ENCODE results near the gene PGAM5. TPM values are rescaled to one million over a fixed set of nuclear protein-coding genes. Genes with fewer than 3 reads are reported as not detected.

PGAM5 gene
- total RNA-seq, 1 experiment from 2014 or later, result 112 TPM

GRCh38 chr12:132740313-132740646, 29.6 kb downstream of the PGAM5 start:
- Histone ChIP-seq H3K23ac (ENCODE audit: insufficient read length, low read depth, low read length) (no peak overlapping the region), H3K18ac (ENCODE audit: insufficient read length, low read depth, low read length) (no peak overlapping the region), H3K27ac (ENCODE audit: insufficient read length, low read depth, low read length) (no peak overlapping the region), H3K4me2 (ENCODE audit: insufficient read depth, insufficient read length, low read length) (no peak overlapping the region), H2BK20ac (ENCODE audit: low read depth, low read length, poor library complexity, severe bottlenecking) (no peak overlapping the region), H2BK12ac (ENCODE audit: insufficient read length, low read depth, low read length) (no peak overlapping the region), H4K20me1 (ENCODE audit: control insufficient read depth, insufficient read depth, insufficient read length) (no peaks in the 10 kb centered on the region), H3T11ph (ENCODE audit: low read length) (no peak overlapping the region), H2BK5ac (ENCODE audit: insufficient read length, low read length) (no peak overlapping the region), H3K27me3 (ENCODE audit: insufficient read depth, low read length) (no peaks in the 10 kb centered on the region), H2BK15ac (ENCODE audit: low read depth, low read length) (no peak overlapping the region), H4K5ac (ENCODE audit: insufficient read length, low read depth, low read length) (no peak overlapping the region), H2AK5ac (ENCODE audit: insufficient read length, low read length) (no peak overlapping the region), H3K9ac (ENCODE audit: extremely low read depth, insufficient read length, low read length) (no peak overlapping the region), H3K4ac (ENCODE audit: low read depth, low read length) (no peak overlapping the region), H3K14ac (ENCODE audit: insufficient read depth, low read length) (no peak overlapping the region), H2BK120ac (ENCODE audit: low read depth, low read length, poor library complexity, severe bottlenecking) (no peak overlapping the region), H4K8ac (replicated peaks; ENCODE audit: insufficient read length, low read depth, low read length) (no peak overlapping the region), H4K91ac (ENCODE audit: insufficient read length, low read depth, low read length) (no peak overlapping the region), H3K9me3 (ENCODE audit: control insufficient read depth, low read depth, low read length) (no peaks in the 10 kb centered on the region), H2AFZ (ENCODE audit: low read length) (no peak overlapping the region), H3K79me1 (ENCODE audit: insufficient read depth, low read depth, low read length, poor library complexity, severe bottlenecking) (no peaks in the 10 kb centered on the region), H3K23me2 (ENCODE audit: insufficient read length, low read depth, low read length, poor library complexity, severe bottlenecking) (no peaks in the 10 kb centered on the region), H3K4me1 (ENCODE audit: insufficient read depth, low read length) (no peaks in the 10 kb centered on the region), H3K56ac (ENCODE audit: insufficient read length, low read depth, low read length) (no peak overlapping the region), H3K79me2 (ENCODE audit: insufficient read depth, low read length) (no peaks in the 10 kb centered on the region; the same call in 1 of the 2 replicates)
- no peak for DNase-seq
- Mint-ChIP-seq H3K9me3 (no peaks in the 10 kb centered on the region), H3K4me1 (no peaks in the 10 kb centered on the region), H3K36me3 (ENCODE audit: insufficient read depth in 1 of 3, low read depth in 3 of 3) (peaks cover 69 to 96% (median 91%) of the 10 kb centered on the region in 3 experiments), H3K27me3 (ENCODE audit: low read depth) (no peaks in the 10 kb centered on the region), H3K4me3 (no peak overlapping the region), H3K27ac (no peak overlapping the region)
- no CpG with 5 or more reads among the region's 6 CpGs for WGBS (ENCODE audit: extremely low coverage, insufficient read length, low lambda C conversion rate)
- TF ChIP-seq CTCF (conservative IDR thresholded peaks at IDR 0.05), result no peak

Measured in H9 (cell line).